ENCODE results near the gene DDX31. TPM values are rescaled to one million over a fixed set of nuclear protein-coding genes. Genes with fewer than 3 reads are reported as not detected.

DDX31 gene
- total RNA-seq, 4 donors from 2014 or later, result 6.1 to 30.1 (median 9.8) TPM

- 71 to 74% methylated on average over 4 to 12 of the region's 12 CpGs for whole genome bisulfite sequencing, 2 donors (ENCODE audit: low coverage in 1 of 2)
- Histone ChIP-seq H3K36me3 (peaks cover 0 to 11% (median 3%) of the 10 kb centered on the region in 4 donors), H3K27me3 (no peaks in the 10 kb centered on the region), H3K9me3 (no peaks in the 10 kb centered on the region), H3K4me3 (no peak overlapping the region), H3K4me1 (peaks cover 0 to 26% (median 11%) of the 10 kb centered on the region in 4 donors), H3K27ac (peak overlapping the region in 2 of 4 donors; percentile 36 to 44)
- DNase-seq, result no peak
- intact Hi-C loops (cut with DNase I; ENCODE audit: low total_unique reads), result no loop called here
- in situ Hi-C loops (cut with MboI; ENCODE audit: low pct_ligation_motif_present in 1 of 4, low pct_unique_long_range_greater_than_20kb in 1 of 4, low sequenced_read_pairs in 3 of 4), result no loop called here
- TF ChIP-seq POLR2A (IDR thresholded peaks at IDR 0.05) (no peak), POLR2AphosphoS5 (IDR thresholded peaks at IDR 0.05) (no peak), EP300 (IDR thresholded peaks at IDR 0.05; ENCODE audit: low read depth) (no peak), CTCF (IDR thresholded peaks at IDR 0.05) (no peak)
Observed at GRCh38 chr9:132637801-132638200, 32.0 kb downstream of the DDX31 start.

DNA sequence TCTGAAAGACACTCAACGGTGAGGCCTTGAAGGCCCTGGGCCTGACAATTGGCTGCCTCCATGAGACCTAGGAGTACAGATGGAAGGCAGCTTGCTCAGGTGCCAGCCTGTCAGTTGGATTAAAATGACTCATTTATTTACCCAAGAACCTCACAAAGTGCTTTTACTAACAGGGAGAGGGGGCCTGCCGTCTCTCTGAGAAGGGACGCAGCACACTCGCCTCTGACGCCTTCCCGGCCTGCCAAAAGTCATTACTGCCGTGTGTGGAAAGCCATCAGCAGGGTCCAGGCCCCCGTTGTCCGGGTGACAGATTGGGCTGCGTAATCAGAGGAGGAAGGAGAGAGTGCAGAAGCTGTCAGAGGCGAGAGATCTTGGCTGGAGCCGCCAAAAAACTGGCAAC is 32.4 kb downstream of the DDX31 start:
- in situ Hi-C loops (cut with MboI; ENCODE audit: low pct_ligation_motif_present in 1 of 4, low pct_unique_long_range_greater_than_20kb in 1 of 4, low sequenced_read_pairs in 3 of 4) (no loop called here), intact Hi-C loops (cut with DNase I; ENCODE audit: low total_unique reads) (no loop called here)
- Histone ChIP-seq H3K9me3 (no peaks in the 10 kb centered on the region), H3K36me3 (peaks cover 0 to 11% (median 3%) of the 10 kb centered on the region in 4 donors), H3K27me3 (no peaks in the 10 kb centered on the region), H3K27ac (peak overlapping the region in 2 of 4 donors; percentile 36 to 44), H3K4me3 (no peak overlapping the region), H3K4me1 (peaks cover 0 to 30% (median 11%) of the 10 kb centered on the region in 4 donors)
- no peak for TF ChIP-seq POLR2AphosphoS5 (IDR thresholded peaks at IDR 0.05)
- TF ChIP-seq EP300 (IDR thresholded peaks at IDR 0.05; ENCODE audit: low read depth), result no peak
- no peak for TF ChIP-seq CTCF (IDR thresholded peaks at IDR 0.05)
- TF ChIP-seq POLR2A (IDR thresholded peaks at IDR 0.05), result no peak
- DNase-seq, result peak; percentile 52
- 32 to 55% methylated on average over 11 to 12 of the region's 12 CpGs for WGBS, 2 donors (ENCODE audit: low coverage in 1 of 2)

GRCh38 chr9:132634327-132634726 is 35.5 kb downstream of the DDX31 start:
- H3K36me3 ChIP-seq, result peaks cover 0 to 17% (median 4%) of the 10 kb centered on the region in 4 donors
- no peak for DNase-seq
- no peaks in the 10 kb centered on the region for H3K9me3 ChIP-seq
- TF ChIP-seq CTCF (IDR thresholded peaks at IDR 0.05) (no peak), POLR2AphosphoS5 (IDR thresholded peaks at IDR 0.05) (no peak), EP300 (IDR thresholded peaks at IDR 0.05; ENCODE audit: low read depth) (no peak), POLR2A (IDR thresholded peaks at IDR 0.05) (no peak)
- H3K4me3 ChIP-seq, result no peak overlapping the region
- WGBS, 2 donors (ENCODE audit: low coverage in 1 of 2), result 96 to 100% methylated on average over 2 to 3 of the region's 3 CpGs
- no peaks in the 10 kb centered on the region for H3K27me3 ChIP-seq
- peaks cover 0 to 25% (median 8%) of the 10 kb centered on the region in 4 donors for H3K4me1 ChIP-seq
- in situ Hi-C loops (cut with MboI; ENCODE audit: low pct_ligation_motif_present in 1 of 4, low pct_unique_long_range_greater_than_20kb in 1 of 4, low sequenced_read_pairs in 3 of 4) (no loop called here), intact Hi-C loops (cut with DNase I; ENCODE audit: low total_unique reads) (no loop called here)
- H3K27ac ChIP-seq, result no peak overlapping the region

GRCh38 chr9:132632413-132633129 is 37.2 kb downstream of the DDX31 start:
- H3K36me3 ChIP-seq, result peaks cover 0 to 23% (median 4%) of the 10 kb centered on the region in 4 donors
- H3K9me3 ChIP-seq, result no peaks in the 10 kb centered on the region
- no peak overlapping the region for H3K4me3 ChIP-seq
- WGBS, 2 donors (ENCODE audit: low coverage in 1 of 2), result 85 to 89% methylated on average over 7 of the region's 7 CpGs
- no peak for DNase-seq
- peaks cover 0 to 19% (median 1%) of the 10 kb centered on the region in 4 donors for H3K4me1 ChIP-seq
- no peaks in the 10 kb centered on the region for H3K27me3 ChIP-seq
- no peak overlapping the region for H3K27ac ChIP-seq
- TF ChIP-seq CTCF (IDR thresholded peaks at IDR 0.05) (no peak), POLR2AphosphoS5 (IDR thresholded peaks at IDR 0.05) (no peak), EP300 (IDR thresholded peaks at IDR 0.05; ENCODE audit: low read depth) (no peak), POLR2A (IDR thresholded peaks at IDR 0.05) (no peak)
- intact Hi-C loops (cut with DNase I; ENCODE audit: low total_unique reads) (no loop called here), in situ Hi-C loops (cut with MboI; ENCODE audit: low pct_ligation_motif_present in 1 of 4, low pct_unique_long_range_greater_than_20kb in 1 of 4, low sequenced_read_pairs in 3 of 4) (no loop called here)
